ENCODE measurements around the gene HOMER2.

Gene HOMER2

GRCh38 chr15:82799183-82799841 is 153.2 kb downstream of the HOMER2 start:
- DNase-seq (ENCODE audit: low read depth in 2 of 2): no peak

Measured in activated CD4-positive, alpha-beta T cell treated with anti-CD3 and anti-CD28 coated beads for 24 hours (primary cell).